ENCODE data around the gene KLF16. TPM values are rescaled to one million over a fixed set of nuclear protein-coding genes. Genes with fewer than 3 reads are reported as not detected.

KLF16 gene
- total RNA-seq, 1 donor from 2014 or later, result 15.2 TPM

DNA sequence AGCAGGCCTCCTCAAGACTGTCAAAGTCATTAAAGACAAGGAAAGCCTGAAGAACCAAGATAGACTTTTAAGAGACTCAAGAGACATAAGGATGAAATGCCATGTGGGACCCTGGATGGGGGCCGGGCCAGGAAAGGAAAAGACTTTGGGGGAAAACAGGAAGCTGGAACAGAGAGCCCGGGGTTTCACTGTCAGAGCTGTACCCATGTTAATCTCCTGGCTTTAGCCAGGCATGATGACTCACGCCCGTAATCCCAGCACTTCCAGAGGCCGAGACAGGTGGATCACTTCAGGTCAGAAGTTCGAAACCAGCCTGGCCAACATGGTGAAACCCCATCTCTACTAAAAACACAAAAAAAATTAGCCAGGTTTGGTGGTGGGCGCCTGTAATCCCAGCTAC is 5.6 kb upstream of the KLF16 start:
- TF ChIP-seq, protein P1, sequence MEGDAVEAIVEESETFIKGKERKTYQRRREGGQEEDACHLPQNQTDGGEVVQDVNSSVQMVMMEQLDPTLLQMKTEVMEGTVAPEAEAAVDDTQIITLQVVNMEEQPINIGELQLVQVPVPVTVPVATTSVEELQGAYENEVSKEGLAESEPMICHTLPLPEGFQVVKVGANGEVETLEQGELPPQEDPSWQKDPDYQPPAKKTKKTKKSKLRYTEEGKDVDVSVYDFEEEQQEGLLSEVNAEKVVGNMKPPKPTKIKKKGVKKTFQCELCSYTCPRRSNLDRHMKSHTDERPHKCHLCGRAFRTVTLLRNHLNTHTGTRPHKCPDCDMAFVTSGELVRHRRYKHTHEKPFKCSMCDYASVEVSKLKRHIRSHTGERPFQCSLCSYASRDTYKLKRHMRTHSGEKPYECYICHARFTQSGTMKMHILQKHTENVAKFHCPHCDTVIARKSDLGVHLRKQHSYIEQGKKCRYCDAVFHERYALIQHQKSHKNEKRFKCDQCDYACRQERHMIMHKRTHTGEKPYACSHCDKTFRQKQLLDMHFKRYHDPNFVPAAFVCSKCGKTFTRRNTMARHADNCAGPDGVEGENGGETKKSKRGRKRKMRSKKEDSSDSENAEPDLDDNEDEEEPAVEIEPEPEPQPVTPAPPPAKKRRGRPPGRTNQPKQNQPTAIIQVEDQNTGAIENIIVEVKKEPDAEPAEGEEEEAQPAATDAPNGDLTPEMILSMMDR (IDR thresholded peaks at IDR 0.05), result no peak
- no peak for DNase-seq (ENCODE audit: low spot score in 2 of 2)
- Histone ChIP-seq H3K27me3 (no peaks in the 10 kb centered on the region), H3K27ac (no peak overlapping the region), H3K9me3 (no peaks in the 10 kb centered on the region), H3K4me3 (no peak overlapping the region), H3K36me3 (peaks cover 6 to 8% of the 10 kb centered on the region in 2 donors), H3K4me1 (peaks cover 12 to 15% of the 10 kb centered on the region in 2 donors)
- intact Hi-C loops (cut with DNase I), result no loop called here

DNA sequence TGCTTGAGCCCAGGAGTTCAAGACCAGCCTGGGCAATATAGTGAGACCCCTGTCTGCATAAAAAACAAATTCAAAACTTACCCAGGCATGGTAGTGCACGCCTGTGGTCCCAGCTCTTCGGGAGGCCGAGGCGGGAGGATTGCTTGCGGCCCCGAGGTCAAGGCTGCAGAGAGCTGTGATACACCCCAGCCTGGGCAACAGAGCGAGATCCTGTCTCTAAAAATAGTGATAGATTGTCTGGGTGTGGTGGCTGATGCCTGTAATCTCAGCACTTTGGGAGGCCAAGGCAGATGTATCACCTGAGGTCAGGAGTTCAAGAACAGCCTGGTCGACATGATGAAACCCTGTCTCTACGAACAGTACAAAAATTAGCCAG is 4.0 kb upstream of the KLF16 start:
- intact Hi-C loops (cut with DNase I), result no loop called here
- no peaks in the 10 kb centered on the region for H3K9me3 ChIP-seq
- TF ChIP-seq, protein P1 (IDR thresholded peaks at IDR 0.05), result no peak

DNA sequence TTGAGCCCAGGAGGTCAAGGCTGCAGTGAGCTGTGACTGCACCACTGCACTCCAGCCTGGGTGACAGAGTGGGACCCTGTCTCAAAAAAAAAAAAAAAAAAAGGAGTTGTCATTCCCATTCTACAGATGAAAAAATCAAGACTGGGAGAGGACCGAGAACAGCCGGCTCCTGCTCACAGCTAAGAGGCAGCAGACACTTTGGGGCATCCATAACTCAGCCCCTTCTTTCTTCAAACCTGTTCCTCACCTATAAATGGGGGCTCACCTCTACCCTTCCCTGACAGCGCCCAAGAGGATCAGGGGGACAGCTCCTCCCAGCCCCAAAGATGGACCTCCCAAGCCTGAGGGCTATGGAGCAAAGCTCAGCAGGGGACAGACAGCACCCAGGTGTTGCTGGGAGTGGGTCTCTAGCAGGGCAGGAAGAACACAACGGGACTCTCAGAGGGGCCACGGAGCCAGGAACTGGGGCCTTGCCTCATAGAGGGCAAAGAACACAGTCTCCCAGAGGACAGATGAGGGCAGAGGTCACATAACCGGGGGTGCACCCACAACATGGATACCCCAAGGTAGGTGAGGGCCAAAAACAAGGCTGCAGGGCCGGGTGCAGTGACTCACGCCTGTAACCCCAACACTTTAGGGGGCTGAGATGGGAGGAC is 3.4 kb upstream of the KLF16 start:
- no peak overlapping the region for H3K4me3 ChIP-seq
- TF ChIP-seq, protein P1 (IDR thresholded peaks at IDR 0.05), result no peak
- H3K27me3 ChIP-seq, result no peaks in the 10 kb centered on the region
- no peak for DNase-seq (ENCODE audit: low spot score in 2 of 2)
- H3K4me1 ChIP-seq, result peaks cover 5 to 6% of the 10 kb centered on the region in 2 donors
- intact Hi-C loops (cut with DNase I), result no loop called here
- no peaks in the 10 kb centered on the region for H3K9me3 ChIP-seq
- H3K36me3 ChIP-seq, result peaks cover 3 to 6% of the 10 kb centered on the region in 2 donors
- no peak overlapping the region for H3K27ac ChIP-seq

More for the DNA sequence above, 4.0 kb upstream of the KLF16 start:
- Histone ChIP-seq H3K4me3 (no peak overlapping the region), H3K27me3 (no peaks in the 10 kb centered on the region), H3K36me3 (peaks cover 6 to 7% of the 10 kb centered on the region in 2 donors), H3K27ac (no peak overlapping the region), H3K4me1 (peaks cover 2% of the 10 kb centered on the region in 2 donors)
- DNase-seq (ENCODE audit: low spot score in 2 of 2), result no peak

DNA sequence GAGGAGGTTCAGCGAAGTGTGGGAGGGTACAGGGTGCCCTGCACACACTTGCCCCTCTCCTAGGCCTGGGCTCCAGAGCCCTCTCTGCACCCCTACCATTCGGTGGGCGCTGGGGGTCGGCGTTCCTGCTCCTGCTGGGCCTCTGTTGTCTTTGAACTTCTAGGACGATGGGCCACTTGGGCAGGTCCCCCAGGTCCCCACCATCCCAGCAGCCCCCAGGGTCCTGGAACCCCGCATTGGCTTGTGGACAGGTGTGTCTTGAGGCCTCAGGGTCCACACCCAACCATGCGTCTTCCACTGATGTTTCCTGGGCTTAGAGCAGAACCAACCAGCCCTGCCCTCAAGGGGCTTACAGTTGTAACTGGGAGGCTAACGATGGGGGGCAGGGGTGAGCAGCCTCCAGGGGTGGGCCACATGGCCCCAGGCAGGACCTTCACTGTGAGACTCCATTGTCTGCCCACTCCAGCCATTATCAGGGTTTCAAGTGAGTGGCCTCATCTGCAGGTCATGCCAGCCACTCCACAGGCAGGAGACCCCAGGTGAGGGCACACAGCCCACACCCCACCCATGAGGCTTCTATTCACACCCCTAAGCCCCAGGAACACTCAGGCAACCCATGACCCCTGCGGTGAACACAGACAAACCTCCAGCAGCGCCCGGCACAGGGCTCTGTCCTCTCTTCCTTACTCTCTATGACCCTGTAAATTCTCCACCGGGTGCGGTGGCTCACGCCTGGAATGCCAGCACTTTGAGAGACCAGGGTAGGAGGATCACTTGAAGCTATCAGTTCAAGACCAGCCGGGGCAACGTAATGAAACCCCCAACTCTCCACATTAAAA is 2.0 kb upstream of the KLF16 start:
- Histone ChIP-seq H3K4me3 (peak overlapping the region in 1 of 2 donors; percentile 80), H3K27me3 (no peaks in the 10 kb centered on the region), H3K9me3 (no peaks in the 10 kb centered on the region), H3K36me3 (no peaks in the 10 kb centered on the region), H3K27ac (peak overlapping the region; percentile 77 to 84), H3K4me1 (peaks cover 9 to 10% of the 10 kb centered on the region in 2 donors)
- intact Hi-C loops (cut with DNase I), result loop anchor here (2.0 kb wide), 1 partner anchor 19 kb away; the partner anchor contains the start of gene ABHD17A
- DNase-seq (ENCODE audit: low spot score in 2 of 2), result no peak
- TF ChIP-seq, protein P1 (IDR thresholded peaks at IDR 0.05), result no peak

DNA sequence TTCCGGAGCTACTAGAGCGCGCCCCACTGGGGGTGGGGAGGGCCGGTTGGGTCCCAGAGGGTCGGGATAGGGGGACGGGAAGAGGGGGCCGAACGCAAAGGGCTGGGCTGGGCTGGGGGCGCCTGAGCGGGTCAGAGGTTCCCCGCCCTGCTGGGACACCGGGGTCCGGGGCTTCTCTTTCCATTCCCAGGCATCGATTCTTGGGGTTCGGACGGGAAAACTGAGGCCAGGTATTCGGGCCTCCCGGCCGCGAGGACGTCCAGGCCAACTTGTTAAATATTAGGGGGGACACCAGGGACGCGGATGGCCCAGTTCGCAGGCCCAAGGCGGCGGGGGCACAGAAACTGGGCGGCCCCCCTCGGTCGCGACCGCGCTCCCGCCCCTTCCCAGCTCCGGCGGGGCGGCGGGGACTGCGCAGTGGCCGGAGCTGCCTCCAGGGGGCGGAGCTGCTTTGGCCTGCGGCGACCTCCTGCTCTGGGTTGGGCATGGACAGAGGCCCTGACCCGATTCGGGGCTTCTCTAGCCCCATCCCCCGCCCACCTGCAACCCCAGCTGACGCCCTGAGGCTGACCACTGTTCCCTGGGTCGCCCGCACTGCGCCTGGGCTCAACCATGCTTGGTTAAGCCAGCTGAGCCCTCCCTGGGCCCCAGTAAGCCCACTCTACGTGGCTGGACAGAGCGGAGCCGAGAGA is 1.2 kb upstream of the KLF16 start:
- Histone ChIP-seq H3K27ac (peak overlapping the region; percentile 77 to 84), H3K4me3 (peak overlapping the region; percentile 59 to 80), H3K4me1 (peaks cover 13% of the 10 kb centered on the region in 2 donors), H3K9me3 (no peaks in the 10 kb centered on the region), H3K27me3 (no peaks in the 10 kb centered on the region), H3K36me3 (no peaks in the 10 kb centered on the region)
- TF ChIP-seq, protein P1 (IDR thresholded peaks at IDR 0.05), result peak; percentile 68 to 81 (median 80)
- intact Hi-C loops (cut with DNase I), result loop anchor here (1.0 to 5.0 kb wide), 4 partner anchors 11 to 288 kb away; partner anchors contain the start of genes ABHD17A, ADAT3, AP3D1 and SCAMP4
- peak in 1 of 2 donors; percentile 85 for DNase-seq (ENCODE audit: low spot score in 2 of 2)
